Epithelial cell of proximal tubule (primary cell): Measurements from ENCODE around the gene TMTC1. TPM values are rescaled to one million over a fixed set of nuclear protein-coding genes. Genes with fewer than 3 reads are reported as not detected.

ENCODE experiments used
- DNase-seq: peaks from one replicate; pipeline ENCODE4 v3.0.0-alpha.2; 2011; ENCODE audit warnings: low read depth
- H3K4me3 ChIP-seq: 2 replicates; pipeline ENCODE4 v1.5.1; 2011; ENCODE audit warnings: low read depth, mild to moderate bottlenecking, low read length
- CTCF ChIP-seq: conservative IDR thresholded peaks from 2 replicates; pipeline ENCODE4 v1.5.1; 2012; ENCODE audit warnings: low read depth, mild to moderate bottlenecking, low read length
- total RNA-seq: library from RNA; depleted of rRNA; stranded (reverse); fragments of >200 nt; gene quantifications from 2 replicates; pipeline ENCODE4 v1.2.3, GENCODE V29; 2015

TMTC1 gene
- total RNA-seq, 1 donor from 2014 or later, result 0.40 TPM

GRCh38 chr12:29750928-29751220, 32.9 kb downstream of the TMTC1 start:
- TF ChIP-seq CTCF, result no peak
- no peak overlapping the region for H3K4me3 ChIP-seq
- DNase-seq, result no peak

- no peak overlapping the region for H3K4me3 ChIP-seq
- no peak for TF ChIP-seq CTCF
- DNase-seq, result no peak
Measured at GRCh38 chr12:29750131-29750927, 33.4 kb downstream of the TMTC1 start.

- TF ChIP-seq CTCF, result no peak
- no peak for DNase-seq
- H3K4me3 ChIP-seq, result no peak overlapping the region
Measured at GRCh38 chr12:29744365-29744764, 39.4 kb downstream of the TMTC1 start.

GRCh38 chr12:29743801-29744200, 39.9 kb downstream of the TMTC1 start:
- no peak for DNase-seq
- no peak for TF ChIP-seq CTCF

GRCh38 chr12:29743077-29743476, 40.7 kb downstream of the TMTC1 start:
- H3K4me3 ChIP-seq, result no peak overlapping the region
- no peak for TF ChIP-seq CTCF
- no peak for DNase-seq

More at GRCh38 chr12:29743801-29744200, 39.9 kb downstream of the TMTC1 start:
- H3K4me3 ChIP-seq, result no peak overlapping the region

GRCh38 chr12:29742646-29743045, 41.1 kb downstream of the TMTC1 start:
- H3K4me3 ChIP-seq, result no peak overlapping the region
- no peak for TF ChIP-seq CTCF
- DNase-seq, result no peak

GRCh38 chr12:29741342-29742241, 42.1 kb downstream of the TMTC1 start:
- DNase-seq, result no peak
- no peak for TF ChIP-seq CTCF
- H3K4me3 ChIP-seq, result no peak overlapping the region
